Stimulated activated memory B cell treated with anti-CD40 and anti-IgM and Interleukin-4, amounts not matched to agents 10 μg/mL and 1 μg/mL and 100 μg/mL, for 72 hours (primary cell): ENCODE results near the gene C1QTNF6.
"Not testable (repeated sequence)": the region's sequence is repeated elsewhere in the genome, so short reads cannot be mapped to it uniquely, and the experiment has no call there.

Source experiments
- ATAC-seq: fragments of 150-1000 bp; cut with Tn5 transposase; 2 replicates; pipeline ENCODE4 v1.10.0; 2021
- H3K27ac Mint-ChIP-seq: one replicate; pipeline ENCODE4 v1.8.0; 2022; ENCODE audit warnings: mild to moderate bottlenecking, mixed read lengths
- H3K27me3 Mint-ChIP-seq: one replicate; pipeline ENCODE4 v1.8.0; 2022; ENCODE audit warnings: mixed read lengths
- H3K36me3 Mint-ChIP-seq: one replicate; pipeline ENCODE4 v1.8.0; 2022; ENCODE audit warnings: mixed read lengths
- H3K4me1 Mint-ChIP-seq: one replicate; pipeline ENCODE4 v1.8.0; 2022; ENCODE audit warnings: mixed read lengths
- H3K4me3 Mint-ChIP-seq: one replicate; pipeline ENCODE4 v1.8.0; 2022; ENCODE audit warnings: mild to moderate bottlenecking, moderate library complexity, mixed read lengths
- H3K9me3 Mint-ChIP-seq: one replicate; pipeline ENCODE4 v1.8.0; 2022; ENCODE audit warnings: mixed read lengths

Gene C1QTNF6

GRCh38 chr22:37180531-37181231 lies 7.4 kb downstream of the C1QTNF6 start:
- H3K9me3 Mint-ChIP-seq: no peaks in the 10 kb centered on the region
- ATAC-seq: no peak
- peaks cover 45% of the 10 kb centered on the region for H3K27me3 Mint-ChIP-seq
- no peak overlapping the region for H3K4me3 Mint-ChIP-seq
- no peaks in the 10 kb centered on the region for H3K36me3 Mint-ChIP-seq
- H3K4me1 Mint-ChIP-seq: peaks cover 30% of the 10 kb centered on the region
- peak overlapping the region; percentile 54 for H3K27ac Mint-ChIP-seq

GRCh38 chr22:37179622-37180420 lies 8.2 kb downstream of the C1QTNF6 start:
- peak overlapping the region; percentile 54 for H3K27ac Mint-ChIP-seq
- no peak for ATAC-seq
- H3K4me3 Mint-ChIP-seq: no peak overlapping the region
- H3K4me1 Mint-ChIP-seq: peaks cover 21% of the 10 kb centered on the region
- peaks cover 46% of the 10 kb centered on the region for H3K27me3 Mint-ChIP-seq
- no peaks in the 10 kb centered on the region for H3K9me3 Mint-ChIP-seq
- no peaks in the 10 kb centered on the region for H3K36me3 Mint-ChIP-seq

GRCh38 chr22:37179126-37179470 lies 8.9 kb downstream of the C1QTNF6 start:
- ATAC-seq: no peak
- H3K4me1 Mint-ChIP-seq: peaks cover 17% of the 10 kb centered on the region
- no peaks in the 10 kb centered on the region for H3K36me3 Mint-ChIP-seq
- no peak overlapping the region for H3K27ac Mint-ChIP-seq
- no peaks in the 10 kb centered on the region for H3K9me3 Mint-ChIP-seq
- no peak overlapping the region for H3K4me3 Mint-ChIP-seq
- peaks cover 47% of the 10 kb centered on the region for H3K27me3 Mint-ChIP-seq

GRCh38 chr22:37178350-37179125 lies 9.5 kb downstream of the C1QTNF6 start:
- H3K27ac Mint-ChIP-seq: peak overlapping the region; percentile 89
- ATAC-seq: no peak

GRCh38 chr22:37177755-37178154 lies 10.3 kb downstream of the C1QTNF6 start:
- Mint-ChIP-seq H3K4me1 (peaks cover 17% of the 10 kb centered on the region), H3K36me3 (no peaks in the 10 kb centered on the region), H3K27me3 (peaks cover 40% of the 10 kb centered on the region), H3K9me3 (no peaks in the 10 kb centered on the region), H3K4me3 (no peak overlapping the region), H3K27ac (peak overlapping the region; percentile 89)
- no peak for ATAC-seq

More at GRCh38 chr22:37178350-37179125, 9.5 kb downstream of the C1QTNF6 start:
- no peaks in the 10 kb centered on the region for H3K9me3 Mint-ChIP-seq
- H3K27me3 Mint-ChIP-seq: peaks cover 43% of the 10 kb centered on the region
- H3K36me3 Mint-ChIP-seq: no peaks in the 10 kb centered on the region
- H3K4me1 Mint-ChIP-seq: peaks cover 17% of the 10 kb centered on the region
- no peak overlapping the region for H3K4me3 Mint-ChIP-seq

GRCh38 chr22:37177221-37177620 lies 10.8 kb downstream of the C1QTNF6 start:
- Mint-ChIP-seq H3K27ac (peak overlapping the region; percentile 89), H3K4me1 (peaks cover 17% of the 10 kb centered on the region), H3K27me3 (peaks cover 40% of the 10 kb centered on the region), H3K36me3 (no peaks in the 10 kb centered on the region), H3K4me3 (no peak overlapping the region), H3K9me3 (no peaks in the 10 kb centered on the region)
- no peak for ATAC-seq

- H3K36me3 Mint-ChIP-seq: no peaks in the 10 kb centered on the region
- peaks cover 17% of the 10 kb centered on the region for H3K4me1 Mint-ChIP-seq
- no peaks in the 10 kb centered on the region for H3K9me3 Mint-ChIP-seq
- ATAC-seq: peak; percentile 74
- H3K4me3 Mint-ChIP-seq: peak overlapping the region; percentile 58
- H3K27me3 Mint-ChIP-seq: peaks cover 40% of the 10 kb centered on the region
- H3K27ac Mint-ChIP-seq: peak overlapping the region; percentile 89
Measured at GRCh38 chr22:37176464-37177061, 11.5 kb downstream of the C1QTNF6 start.

- Mint-ChIP-seq H3K4me3 (no peak overlapping the region), H3K27ac (peak overlapping the region; percentile 89), H3K4me1 (peaks cover 17% of the 10 kb centered on the region), H3K36me3 (no peaks in the 10 kb centered on the region), H3K27me3 (peaks cover 40% of the 10 kb centered on the region), H3K9me3 (no peaks in the 10 kb centered on the region)
- no peak for ATAC-seq
Measured at GRCh38 chr22:37175414-37176281, 12.4 kb downstream of the C1QTNF6 start.

- Mint-ChIP-seq H3K9me3 (no peaks in the 10 kb centered on the region), H3K4me3 (no peak overlapping the region), H3K4me1 (peaks cover 17% of the 10 kb centered on the region), H3K27ac (no peak overlapping the region), H3K36me3 (no peaks in the 10 kb centered on the region), H3K27me3 (peaks cover 40% of the 10 kb centered on the region)
- no peak for ATAC-seq
Measured at GRCh38 chr22:37174964-37175363, 13.1 kb downstream of the C1QTNF6 start.

- Mint-ChIP-seq H3K27ac (no peak overlapping the region), H3K27me3 (peaks cover 40% of the 10 kb centered on the region), H3K4me3 (no peak overlapping the region), H3K4me1 (peaks cover 17% of the 10 kb centered on the region), H3K36me3 (no peaks in the 10 kb centered on the region), H3K9me3 (no peaks in the 10 kb centered on the region)
- no peak for ATAC-seq
Measured at GRCh38 chr22:37173709-37174108, 14.3 kb downstream of the C1QTNF6 start.

- Mint-ChIP-seq H3K4me1 (peaks cover 22% of the 10 kb centered on the region), H3K36me3 (no peaks in the 10 kb centered on the region), H3K27ac (no peak overlapping the region), H3K27me3 (peaks cover 31% of the 10 kb centered on the region), H3K4me3 (no peak overlapping the region), H3K9me3 (no peaks in the 10 kb centered on the region)
- no peak for ATAC-seq
Measured at GRCh38 chr22:37172266-37173245, 15.5 kb downstream of the C1QTNF6 start.

GRCh38 chr22:37171662-37172061 lies 16.4 kb downstream of the C1QTNF6 start:
- Mint-ChIP-seq H3K27ac (no peak overlapping the region), H3K36me3 (no peaks in the 10 kb centered on the region), H3K4me1 (peaks cover 21% of the 10 kb centered on the region), H3K9me3 (no peaks in the 10 kb centered on the region), H3K27me3 (peaks cover 24% of the 10 kb centered on the region), H3K4me3 (no peak overlapping the region)
- ATAC-seq: no peak

GRCh38 chr22:37170689-37171405 lies 17.2 kb downstream of the C1QTNF6 start:
- H3K4me1 Mint-ChIP-seq: peaks cover 18% of the 10 kb centered on the region
- H3K27ac Mint-ChIP-seq, H3K4me3 Mint-ChIP-seq, ATAC-seq, H3K9me3 Mint-ChIP-seq, H3K36me3 Mint-ChIP-seq: not testable (repeated sequence)
- peaks cover 16% of the 10 kb centered on the region for H3K27me3 Mint-ChIP-seq
